Measurements from ENCODE around the gene HSPA2. TPM values are rescaled to one million over a fixed set of nuclear protein-coding genes. Genes with fewer than 3 reads are reported as not detected.

HSPA2 gene
- total and polyA plus RNA-seq, 2 of the 4 experiments (the other 2 are of a cell fraction): 18.4 to 19.7 TPM

DNA sequence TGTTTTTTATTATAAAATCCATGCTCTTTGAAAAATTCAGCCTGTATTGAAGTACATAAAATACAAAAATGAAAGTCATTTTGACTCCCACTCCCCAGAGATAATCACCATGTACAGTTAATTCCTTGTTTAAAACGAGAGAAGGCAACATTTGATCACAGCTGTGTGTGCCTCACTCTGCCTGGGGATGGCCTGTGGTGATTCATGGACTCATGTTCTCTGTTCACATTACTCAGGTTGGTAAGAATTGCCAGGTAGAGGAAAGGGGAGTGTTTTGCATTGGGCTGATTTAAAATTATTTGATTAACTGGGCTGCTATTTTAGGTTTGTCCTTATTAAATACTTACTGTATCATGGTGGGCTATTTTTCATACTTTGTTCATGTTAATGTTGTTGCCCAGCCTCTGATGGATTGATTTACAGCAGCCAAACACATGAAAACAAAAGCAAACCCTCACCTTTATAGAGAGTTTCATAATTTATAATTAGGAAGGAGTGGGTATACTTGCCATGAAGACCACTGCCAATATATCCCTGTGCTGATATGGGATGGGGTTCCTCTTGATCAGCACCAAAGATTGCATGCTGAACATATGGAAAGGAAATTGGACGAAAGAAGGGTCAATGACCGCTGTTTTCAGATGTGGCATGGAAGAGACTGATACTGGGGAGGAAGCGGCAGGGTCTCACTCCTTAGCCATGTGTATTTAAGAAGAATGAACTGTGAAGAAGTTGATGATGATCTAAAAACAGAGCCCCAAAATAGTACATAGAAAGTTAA lies 33.0 kb upstream of the HSPA2 start:
- in situ Hi-C loops (cut with MboI; ENCODE audit: low sequenced_read_pairs): no loop called here
- dilution Hi-C loops (cut with HindIII; ENCODE audit: low sequenced_read_pairs, unreplicated experiment): no loop called here

More for the DNA sequence above, 33.0 kb upstream of the HSPA2 start:
- no peak for TF ChIP-seq RCOR1 (IDR thresholded peaks at IDR 0.05; ENCODE audit: insufficient replicate concordance, low read length)
- no peak for TF ChIP-seq MXI1 (IDR thresholded peaks at IDR 0.05; ENCODE audit: borderline replicate concordance, low read depth, low read length)
- TF ChIP-seq CHD1 (IDR thresholded peaks at IDR 0.05; ENCODE audit: low read depth, low read length): no peak
- no peak for TF ChIP-seq FOS (IDR thresholded peaks at IDR 0.05; ENCODE audit: low read depth, low read length)
- TF ChIP-seq BHLHE40 (IDR thresholded peaks at IDR 0.05; ENCODE audit: low read depth, low read length): no peak
- no peak for TF ChIP-seq RAD21 (IDR thresholded peaks at IDR 0.05; ENCODE audit: low read length)
- TF ChIP-seq MAZ (IDR thresholded peaks at IDR 0.05; ENCODE audit: borderline replicate concordance, low read depth, low read length): no peak
- Histone ChIP-seq H2AFZ (replicated peaks; ENCODE audit: low read length, poor library complexity) (no peak overlapping the region), H3K9me1 (ENCODE audit: insufficient read depth, low read length) (peaks cover 12% of the 10 kb centered on the region), H3K79me1 (ENCODE audit: low read depth in 1 of 2, low read length in 2 of 2) (peaks cover 6 to 64% of the 10 kb centered on the region in 2 experiments), H3K18ac (ENCODE audit: low read depth, low read length) (no peak overlapping the region), H2AK5ac (ENCODE audit: low read depth, low read length) (no peak overlapping the region), H3K4me1 (ENCODE audit: control insufficient read depth, insufficient read depth, low read length) (peaks cover 8% of the 10 kb centered on the region), H3K23ac (ENCODE audit: low read depth, low read length) (peak overlapping the region; percentile 76), H3K56ac (ENCODE audit: extremely low read depth, insufficient read depth, low read length) (no peak overlapping the region), H4K5ac (ENCODE audit: low read depth, low read length) (no peak overlapping the region), H3K4ac (ENCODE audit: low read depth, low read length) (no peak overlapping the region), H3K14ac (replicated peaks; ENCODE audit: low read depth, low read length) (peak overlapping the region; percentile 58; the same call in 1 of the 2 replicates), H3K9ac (ENCODE audit: low read depth, low read length) (no peak overlapping the region), H2BK20ac (ENCODE audit: low read depth, low read length) (no peak overlapping the region), H2BK5ac (ENCODE audit: low read depth, low read length, poor library complexity, severe bottlenecking) (no peak overlapping the region), H3K4me3 (ENCODE audit: insufficient read depth, low read depth, low read length) (no peak overlapping the region), H3K27me3 (ENCODE audit: control insufficient read depth, insufficient read depth, low read length) (no peaks in the 10 kb centered on the region), H3K4me2 (ENCODE audit: low read depth, low read length) (peak overlapping the region; percentile 65), H2AK9ac (replicated peaks; ENCODE audit: low read depth, low read length, poor library complexity) (no peak overlapping the region), H3K27ac (ENCODE audit: insufficient read depth, low read length) (no peak overlapping the region), H3K9me3 (ENCODE audit: control insufficient read depth, insufficient read depth, low read length) (no peaks in the 10 kb centered on the region), H4K8ac (ENCODE audit: low read depth in 2 of 2, low read length in 2 of 2) (no peak overlapping the region), H2BK15ac (ENCODE audit: low read depth, low read length) (no peak overlapping the region), H2BK120ac (ENCODE audit: low read depth, low read length) (no peak overlapping the region), H4K91ac (ENCODE audit: insufficient read depth, low read depth, low read length) (no peak overlapping the region), H4K20me1 (ENCODE audit: insufficient read depth, low read length) (peaks cover 71% of the 10 kb centered on the region), H3K36me3 (ENCODE audit: control insufficient read depth, insufficient read depth, low read length) (no peaks in the 10 kb centered on the region)
- WGBS, 2 experiments (ENCODE audit: extremely low coverage in 2 of 2, insufficient read length in 1 of 2): 69% methylated on average over 2 of the region's 4 CpGs; no CpG with 5 or more reads in 1 of the 2 experiments
- intact Hi-C loops (cut with micrococcal nuclease): no loop called here
- ATAC-seq (ENCODE audit: low read depth): no peak
- ChIA-PET CTCF (no interaction called here), POLR2A (ENCODE audit: unreplicated experiment) (no interaction called here)
- DNase-seq: peak; percentile 58
- BruUV-seq (replicated peaks): no TSS peak
